K562 (cell line): ENCODE measurements around the gene ADK. TPM values are rescaled to one million over a fixed set of nuclear protein-coding genes. Genes with fewer than 3 reads are reported as not detected.

Source experiments
- ATAC-seq: fragments of 200-7000 bp; cut with Tn5 transposase; 3 replicates; pipeline ENCODE4 v1.9.1; 2020; ENCODE audit warnings: moderate library complexity
- BruUV-seq: library from RNA; stranded (reverse); fragments of 400-500 nt; replicated peaks from 2 replicates; lab custom pipeline; 2021; lab: Mats Ljungman, UMichigan
- CTCF ChIA-PET: fragments of 300-600 bp; formaldehyde crosslinking; extraction: SDS; loops from one replicate; lab custom pipeline; 2021; ENCODE audit warnings: low intra/inter-chr PET ratio; lab: Yijun Ruan, JAX
- POLR2A ChIA-PET: fragments of 300-600, 350-650 bp; sonication (Branson Sonifier 250); formaldehyde crosslinking; extraction: SDS; loops from one replicate; lab custom pipeline; 2021; ENCODE audit warnings: antibody characterized with exemption, inconsistent platforms; lab: Yijun Ruan, JAX
- DNase-seq, 4 experiments: peaks; one replicate each; pipeline versions ENCODE4 v3.0.0 to v3.0.0-alpha.2; 2011 to 2018; ENCODE audit warnings: low spot score in 3 of 4, mixed read lengths in 3 of 4; ENCODE audit errors: extremely low read depth in 1 of 4
- FAIRE-seq: peaks from 2 replicates; lab custom pipeline; 2011; peaks lifted over from hg19 to GRCh38; lab: Jason Lieb, UNC
- H2AFZ ChIP-seq: 2 replicates; pipeline ENCODE4 v1.6.0; 2011; ENCODE audit warnings: low read depth, low read length, control low read depth, inconsistent platforms
- H3K27ac ChIP-seq: fragments of 200-600 bp; 3 replicates; pipeline ENCODE4 v1.8.0; 2011; ENCODE audit warnings: low read depth, mild to moderate bottlenecking, control low read depth, inconsistent platforms, low read length, moderate library complexity, mixed read lengths; ENCODE audit errors: extremely low read depth
- H3K27me3 ChIP-seq, 2 experiments: fragments of 300-600 bp in 1 of 2; 2 replicates in 1 of 2; 3 replicates in 1 of 2; pipeline versions ENCODE4 v1.6.0 to v1.8.0; 2011; ENCODE audit warnings: inconsistent platforms in 2 of 2, low read length in 2 of 2, mild to moderate bottlenecking in 1 of 2, mixed read lengths in 1 of 2, moderate library complexity in 1 of 2; ENCODE audit not compliant: control insufficient read depth in 2 of 2, insufficient read depth in 2 of 2
- H3K36me3 ChIP-seq: fragments of 300-600 bp; 3 replicates; pipeline ENCODE4 v1.8.0; 2011; ENCODE audit warnings: mild to moderate bottlenecking, low read length, inconsistent platforms; ENCODE audit not compliant: control insufficient read depth, insufficient read depth
- H3K4me1 ChIP-seq, 2 experiments: fragments of 200-600 bp in 1 of 2; replicated peaks in 1 of 2; 2 replicates in 1 of 2; 3 replicates in 1 of 2; pipeline versions ENCODE4 v1.5.1 to v1.8.0; 2011; ENCODE audit warnings: inconsistent platforms in 2 of 2, low read length in 2 of 2, mild to moderate bottlenecking in 1 of 2, mixed read lengths in 1 of 2, moderate library complexity in 1 of 2; ENCODE audit not compliant: control insufficient read depth in 2 of 2, insufficient read depth in 2 of 2
- H3K4me2 ChIP-seq: 2 replicates; pipeline ENCODE4 v1.6.1; 2011; ENCODE audit warnings: low read length, control low read depth, inconsistent platforms, mixed read lengths; ENCODE audit not compliant: insufficient read depth
- H3K4me3 ChIP-seq: fragments of 200-600 bp; sonication (generic), shearing (Covaris generic); 2 replicates; pipeline ENCODE4 v1.5.1; 2016; ENCODE audit warnings: control low read depth, inconsistent platforms
- H3K79me2 ChIP-seq: fragments of 200-600 bp; 3 replicates; pipeline ENCODE4 v1.8.0; 2011; ENCODE audit warnings: low read length, inconsistent platforms; ENCODE audit not compliant: control insufficient read depth, insufficient read depth
- H3K9ac ChIP-seq, 2 experiments: 2 replicates each; pipeline versions ENCODE4 v1.6.0 to v1.6.1; 2011; ENCODE audit warnings: low read depth in 2 of 2, low read length in 2 of 2, control low read depth in 1 of 2, inconsistent platforms in 1 of 2, mild to moderate bottlenecking in 1 of 2, mixed read lengths in 1 of 2; ENCODE audit not compliant: insufficient read depth in 1 of 2
- H3K9me1 ChIP-seq: one replicate; pipeline ENCODE4 v1.6.0; 2011; ENCODE audit warnings: inconsistent platforms, mild to moderate bottlenecking, low read length, moderate library complexity; ENCODE audit not compliant: control insufficient read depth, insufficient read depth
- H3K9me3 ChIP-seq: replicated peaks from 2 replicates; pipeline ENCODE4 v1.5.1; 2011; ENCODE audit warnings: low read depth, low read length, inconsistent platforms; ENCODE audit not compliant: control insufficient read depth, insufficient read depth
- H4K20me1 ChIP-seq: replicated peaks from 2 replicates; pipeline ENCODE4 v1.6.1; 2011; ENCODE audit warnings: low read length, inconsistent platforms, mixed read lengths; ENCODE audit not compliant: control insufficient read depth, insufficient read depth
- CHD2 ChIP-seq: IDR thresholded peaks from 2 replicates; pipeline ENCODE4 v1.6.1; 2011; ENCODE audit warnings: low read depth, low read length
- E2F1 ChIP-seq: sonication (generic); formaldehyde crosslinking; IDR thresholded peaks from 2 replicates; pipeline ENCODE4 v1.8.1; 2023; ENCODE audit warnings: mild to moderate bottlenecking, missing genetic modification reagents, moderate library complexity
- HDAC8 ChIP-seq: fragments of 450-650 bp; IDR thresholded peaks from 2 replicates; pipeline ENCODE4 v1.6.1; 2016; ENCODE audit warnings: mild to moderate bottlenecking, missing genetic modification characterization, moderate library complexity, missing compliant biosample characterization
- NBN ChIP-seq: fragments of 450-650 bp; IDR thresholded peaks from 2 replicates; pipeline ENCODE4 v1.6.1; 2016; ENCODE audit warnings: low read depth, mild to moderate bottlenecking
- RBM22 ChIP-seq: fragments of 200-400 bp; formaldehyde crosslinking; IDR thresholded peaks from 2 replicates; pipeline ENCODE4 v1.6.1; 2018; ENCODE audit warnings: low read length, low read depth; ENCODE audit not compliant: poor library complexity, severe bottlenecking
- SIX5 ChIP-seq, 2 experiments: IDR thresholded peaks; 2 replicates each; pipeline ENCODE4 v1.6.1; 2011; ENCODE audit warnings: low read length in 2 of 2, borderline replicate concordance in 1 of 2, low read depth in 1 of 2, mild to moderate bottlenecking in 1 of 2, moderate library complexity in 1 of 2; ENCODE audit not compliant: insufficient read depth in 1 of 2
- SMARCC2 ChIP-seq: fragments of 450-650 bp; IDR thresholded peaks from 2 replicates; pipeline ENCODE4 v1.6.1; 2017; ENCODE audit warnings: antibody characterized with exemption, moderate library complexity, mild to moderate bottlenecking, low read depth
- SRSF7 ChIP-seq: fragments of 200-400 bp; formaldehyde crosslinking; optimal IDR thresholded peaks from 2 replicates; pipeline ENCODE3; 2017; ENCODE audit warnings: mild to moderate bottlenecking, low read depth, low read length
- ZNF274 ChIP-seq: IDR thresholded peaks from 2 replicates; pipeline ENCODE4 v1.6.1; 2011; ENCODE audit warnings: low read depth, mild to moderate bottlenecking, low read length, moderate library complexity, borderline replicate concordance
- ZNF644 ChIP-seq: fragments of 200-800 bp; sonication (Bioruptor generic); IDR thresholded peaks from 2 replicates; pipeline ENCODE4 v1.6.1; 2016; ENCODE audit warnings: low read depth, missing genetic modification characterization, missing compliant biosample characterization
- WGBS: fragments of 100-300 bp; shearing (Covaris generic); methylation state at CpG from one replicate; pipeline ENCODE4 v1.1.6; 2016; ENCODE audit warnings: low coverage, mixed read lengths; ENCODE audit not compliant: insufficient coverage; ENCODE audit errors: missing lambda C conversion rate; 5-methylcytosine and 5-hydroxymethylcytosine counted together
- in situ Hi-C: fragments of 300-500 bp; cut with MboI; formaldehyde crosslinking; loops from 4 replicates; pipeline ENCODE4 v1.15.0; 2018; ENCODE audit warnings: inconsistent platforms, mixed read lengths
- intact Hi-C: fragments of 100-400 bp; cut with micrococcal nuclease; formaldehyde crosslinking; loops from 2 replicates; pipeline ENCODE4 v1.14.2; 2022
- polyA plus RNA-seq, 8 experiments: library from polyadenylated mRNA; depleted of rRNA in 4 of 8; stranded (reverse) in 5 of 8; unstranded in 3 of 8; fragments of >200 nt; fragmentation: Nextera tagmentation in 2 of 8; fragmentation: Illumina TruSeq in 1 of 8; extraction: Ambion mirVana in 2 of 8; extraction: Trizol in 1 of 8; gene quantifications; 2 replicates each; pipeline versions ENCODE4 v1.2.1 to v1.2.3, GENCODE V29; 2011 to 2014; ENCODE audit warnings: inconsistent platforms in 1 of 8, missing spikeins in 1 of 8
- total RNA-seq, 7 experiments: library from RNA; depleted of rRNA in 6 of 7; stranded (reverse); fragments of >200 nt in 6 of 7; fragmentation: Illumina TruSeq in 2 of 7; extraction: Trizol in 2 of 7; gene quantifications; 2 replicates each; pipeline versions ENCODE4 v1.2.1 to v1.2.3, GENCODE V29; 2011 to 2021; ENCODE audit warnings: low replicate concordance in 1 of 7
- TF ChIP-seq, protein P1 (sequence below): sonication (generic); formaldehyde crosslinking; IDR thresholded peaks from 2 replicates; pipeline ENCODE4 v1.8.1; 2023; ENCODE audit warnings: missing genetic modification reagents, mild to moderate bottlenecking, borderline replicate concordance
- TF ChIP-seq, protein P2 (sequence below): sonication (generic); formaldehyde crosslinking; IDR thresholded peaks from 2 replicates; pipeline ENCODE4 v1.8.0; 2023; ENCODE audit warnings: mild to moderate bottlenecking, missing genetic modification reagents

ADK gene
- total and polyA plus RNA-seq, 9 of the 15 experiments (the other 6 are each of a cell fraction or from before 2014, with no cell fraction given): 54.2 to 97.8 (median 73.6) TPM

DNA sequence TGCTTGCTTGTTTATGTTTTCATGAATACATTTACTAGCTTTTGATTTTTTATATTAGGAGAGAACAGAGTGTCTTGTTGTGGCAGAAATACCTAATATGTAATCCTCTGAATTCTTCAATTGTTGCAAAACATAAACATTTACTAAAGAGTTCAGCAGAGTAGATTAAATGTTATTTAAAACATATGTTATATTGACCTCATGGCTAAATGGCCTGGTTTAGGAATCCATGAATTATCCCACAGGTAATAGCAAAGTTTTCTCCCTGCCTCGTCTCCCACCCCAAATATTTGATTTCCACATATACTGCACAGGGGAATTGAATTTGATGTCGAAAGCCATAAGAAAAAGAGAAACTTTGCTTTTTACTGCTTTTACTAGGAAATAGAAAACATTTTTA is 111.8 kb downstream of the ADK start:
- in situ Hi-C loops: no loop called here
- ChIA-PET POLR2A (interaction anchor here (0.6 kb wide), 1 partner anchor 68 kb away, joined by 3 read pairs; no protein-coding TSS in a partner anchor), CTCF (interaction anchor here (0.6 kb wide), 1 partner anchor 759 kb away, joined by 4 read pairs; no protein-coding TSS in a partner anchor)
- Histone ChIP-seq H3K9me3 (no peaks in the 10 kb centered on the region), H2AFZ (no peak overlapping the region), H3K27me3 (no peaks in the 10 kb centered on the region), H4K20me1 (no peaks in the 10 kb centered on the region), H3K27ac (no peak overlapping the region), H3K4me2 (no peak overlapping the region), H3K79me2 (peaks cover 6% of the 10 kb centered on the region; the same call in 2 of the 3 replicates), H3K9me1 (no peaks in the 10 kb centered on the region), H3K36me3 (peaks cover 3% of the 10 kb centered on the region; the same call in 1 of the 3 replicates), H3K9ac (no peak overlapping the region), H3K4me1 (no peaks in the 10 kb centered on the region), H3K4me3 (no peak overlapping the region)
- DNase-seq: no peak
- 85% methylated on average over 2 of the region's 2 CpGs for WGBS
- no TSS peak for BruUV-seq
- no peak for FAIRE-seq
- ATAC-seq: no peak
- intact Hi-C loops: no loop called here
- no peak for TF ChIP-seq HDAC8 (tag)
- TF ChIP-seq ZNF644: no peak
- no peak for TF ChIP-seq CHD2
- no peak for TF ChIP-seq SRSF7
- TF ChIP-seq SMARCC2: no peak
- TF ChIP-seq ZNF274: no peak
- no peak for TF ChIP-seq SIX5 (IDR thresholded peaks at IDR 0.05; ENCODE audit: borderline replicate concordance in 1 of 2, insufficient read depth in 1 of 2, low read depth in 1 of 2, low read length in 2 of 2)
- TF ChIP-seq, protein P1, sequence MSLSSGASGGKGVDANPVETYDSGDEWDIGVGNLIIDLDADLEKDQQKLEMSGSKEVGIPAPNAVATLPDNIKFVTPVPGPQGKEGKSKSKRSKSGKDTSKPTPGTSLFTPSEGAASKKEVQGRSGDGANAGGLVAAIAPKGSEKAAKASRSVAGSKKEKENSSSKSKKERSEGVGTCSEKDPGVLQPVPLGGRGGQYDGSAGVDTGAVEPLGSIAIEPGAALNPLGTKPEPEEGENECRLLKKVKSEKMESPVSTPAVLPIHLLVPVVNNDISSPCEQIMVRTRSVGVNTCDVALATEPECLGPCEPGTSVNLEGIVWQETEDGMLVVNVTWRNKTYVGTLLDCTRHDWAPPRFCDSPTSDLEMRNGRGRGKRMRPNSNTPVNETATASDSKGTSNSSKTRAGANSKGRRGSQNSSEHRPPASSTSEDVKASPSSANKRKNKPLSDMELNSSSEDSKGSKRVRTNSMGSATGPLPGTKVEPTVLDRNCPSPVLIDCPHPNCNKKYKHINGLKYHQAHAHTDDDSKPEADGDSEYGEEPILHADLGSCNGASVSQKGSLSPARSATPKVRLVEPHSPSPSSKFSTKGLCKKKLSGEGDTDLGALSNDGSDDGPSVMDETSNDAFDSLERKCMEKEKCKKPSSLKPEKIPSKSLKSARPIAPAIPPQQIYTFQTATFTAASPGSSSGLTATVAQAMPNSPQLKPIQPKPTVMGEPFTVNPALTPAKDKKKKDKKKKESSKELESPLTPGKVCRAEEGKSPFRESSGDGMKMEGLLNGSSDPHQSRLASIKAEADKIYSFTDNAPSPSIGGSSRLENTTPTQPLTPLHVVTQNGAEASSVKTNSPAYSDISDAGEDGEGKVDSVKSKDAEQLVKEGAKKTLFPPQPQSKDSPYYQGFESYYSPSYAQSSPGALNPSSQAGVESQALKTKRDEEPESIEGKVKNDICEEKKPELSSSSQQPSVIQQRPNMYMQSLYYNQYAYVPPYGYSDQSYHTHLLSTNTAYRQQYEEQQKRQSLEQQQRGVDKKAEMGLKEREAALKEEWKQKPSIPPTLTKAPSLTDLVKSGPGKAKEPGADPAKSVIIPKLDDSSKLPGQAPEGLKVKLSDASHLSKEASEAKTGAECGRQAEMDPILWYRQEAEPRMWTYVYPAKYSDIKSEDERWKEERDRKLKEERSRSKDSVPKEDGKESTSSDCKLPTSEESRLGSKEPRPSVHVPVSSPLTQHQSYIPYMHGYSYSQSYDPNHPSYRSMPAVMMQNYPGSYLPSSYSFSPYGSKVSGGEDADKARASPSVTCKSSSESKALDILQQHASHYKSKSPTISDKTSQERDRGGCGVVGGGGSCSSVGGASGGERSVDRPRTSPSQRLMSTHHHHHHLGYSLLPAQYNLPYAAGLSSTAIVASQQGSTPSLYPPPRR (CRISPR knock-in tag): no peak
- TF ChIP-seq, protein P2, sequence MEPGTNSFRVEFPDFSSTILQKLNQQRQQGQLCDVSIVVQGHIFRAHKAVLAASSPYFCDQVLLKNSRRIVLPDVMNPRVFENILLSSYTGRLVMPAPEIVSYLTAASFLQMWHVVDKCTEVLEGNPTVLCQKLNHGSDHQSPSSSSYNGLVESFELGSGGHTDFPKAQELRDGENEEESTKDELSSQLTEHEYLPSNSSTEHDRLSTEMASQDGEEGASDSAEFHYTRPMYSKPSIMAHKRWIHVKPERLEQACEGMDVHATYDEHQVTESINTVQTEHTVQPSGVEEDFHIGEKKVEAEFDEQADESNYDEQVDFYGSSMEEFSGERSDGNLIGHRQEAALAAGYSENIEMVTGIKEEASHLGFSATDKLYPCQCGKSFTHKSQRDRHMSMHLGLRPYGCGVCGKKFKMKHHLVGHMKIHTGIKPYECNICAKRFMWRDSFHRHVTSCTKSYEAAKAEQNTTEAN (CRISPR knock-in tag): no peak
- no peak for TF ChIP-seq RBM22
- TF ChIP-seq E2F1: no peak
- no peak for TF ChIP-seq NBN
